B cell (primary cell): ENCODE data around the gene TNFRSF1B.

Experiments
- EZH2 ChIP-seq: IDR thresholded peaks from 2 replicates; pipeline ENCODE4 v1.6.1; 2012; ENCODE audit warnings: borderline replicate concordance, low read depth, mild to moderate bottlenecking, moderate library complexity, low read length; ENCODE audit not compliant: insufficient read depth, poor library complexity, severe bottlenecking
- TF ChIP-seq, protein P1 (sequence below): fragments of 200-600 bp; IDR thresholded peaks from one replicate; pipeline ENCODE4 v1.8.0; 2022; ENCODE audit warnings: antibody characterized with exemption, mild to moderate bottlenecking

DNA sequence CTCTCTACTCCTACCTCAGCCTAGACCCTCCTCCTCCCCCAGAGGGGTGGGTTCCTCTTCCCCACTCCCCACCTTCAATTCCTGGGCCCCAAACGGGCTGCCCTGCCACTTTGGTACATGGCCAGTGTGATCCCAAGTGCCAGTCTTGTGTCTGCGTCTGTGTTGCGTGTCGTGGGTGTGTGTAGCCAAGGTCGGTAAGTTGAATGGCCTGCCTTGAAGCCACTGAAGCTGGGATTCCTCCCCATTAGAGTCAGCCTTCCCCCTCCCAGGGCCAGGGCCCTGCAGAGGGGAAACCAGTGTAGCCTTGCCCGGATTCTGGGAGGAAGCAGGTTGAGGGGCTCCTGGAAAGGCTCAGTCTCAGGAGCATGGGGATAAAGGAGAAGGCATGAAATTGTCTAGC, 41.5 kb downstream of the TNFRSF1B start:
- TF ChIP-seq, protein P1, sequence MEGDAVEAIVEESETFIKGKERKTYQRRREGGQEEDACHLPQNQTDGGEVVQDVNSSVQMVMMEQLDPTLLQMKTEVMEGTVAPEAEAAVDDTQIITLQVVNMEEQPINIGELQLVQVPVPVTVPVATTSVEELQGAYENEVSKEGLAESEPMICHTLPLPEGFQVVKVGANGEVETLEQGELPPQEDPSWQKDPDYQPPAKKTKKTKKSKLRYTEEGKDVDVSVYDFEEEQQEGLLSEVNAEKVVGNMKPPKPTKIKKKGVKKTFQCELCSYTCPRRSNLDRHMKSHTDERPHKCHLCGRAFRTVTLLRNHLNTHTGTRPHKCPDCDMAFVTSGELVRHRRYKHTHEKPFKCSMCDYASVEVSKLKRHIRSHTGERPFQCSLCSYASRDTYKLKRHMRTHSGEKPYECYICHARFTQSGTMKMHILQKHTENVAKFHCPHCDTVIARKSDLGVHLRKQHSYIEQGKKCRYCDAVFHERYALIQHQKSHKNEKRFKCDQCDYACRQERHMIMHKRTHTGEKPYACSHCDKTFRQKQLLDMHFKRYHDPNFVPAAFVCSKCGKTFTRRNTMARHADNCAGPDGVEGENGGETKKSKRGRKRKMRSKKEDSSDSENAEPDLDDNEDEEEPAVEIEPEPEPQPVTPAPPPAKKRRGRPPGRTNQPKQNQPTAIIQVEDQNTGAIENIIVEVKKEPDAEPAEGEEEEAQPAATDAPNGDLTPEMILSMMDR: no peak
- TF ChIP-seq EZH2: no peak
